GM18909 (cell line): Measurements from ENCODE around the gene HABP2.

Source experiments
- ATAC-seq: cut with Tn5 transposase; IDR thresholded peaks from one replicate; pipeline ENCODE4 v1.9.1; 2021; ENCODE audit warnings: mild to moderate bottlenecking; ENCODE audit not compliant: unreplicated experiment, poor library complexity

Gene HABP2

DNA sequence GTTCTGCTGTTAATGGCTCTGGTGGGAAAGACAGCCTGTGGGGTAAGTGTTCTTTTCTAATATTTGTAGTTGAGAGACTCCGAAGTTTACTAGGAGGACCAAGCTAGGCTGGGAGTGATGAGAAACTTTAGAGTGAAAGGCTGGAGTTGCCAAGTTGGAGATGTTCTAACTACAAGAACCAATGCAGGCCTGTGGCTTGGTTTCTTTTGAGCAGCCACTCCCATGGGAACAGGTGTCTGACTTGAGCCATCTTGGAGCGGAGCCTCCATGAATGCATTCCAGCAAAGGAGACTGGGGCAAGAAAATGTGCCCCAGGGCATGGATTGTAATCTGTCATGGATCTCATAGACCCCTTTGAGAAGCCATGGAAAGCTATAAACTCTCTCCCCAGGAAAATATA, 296 bp downstream of the HABP2 start:
- no peak for ATAC-seq

DNA sequence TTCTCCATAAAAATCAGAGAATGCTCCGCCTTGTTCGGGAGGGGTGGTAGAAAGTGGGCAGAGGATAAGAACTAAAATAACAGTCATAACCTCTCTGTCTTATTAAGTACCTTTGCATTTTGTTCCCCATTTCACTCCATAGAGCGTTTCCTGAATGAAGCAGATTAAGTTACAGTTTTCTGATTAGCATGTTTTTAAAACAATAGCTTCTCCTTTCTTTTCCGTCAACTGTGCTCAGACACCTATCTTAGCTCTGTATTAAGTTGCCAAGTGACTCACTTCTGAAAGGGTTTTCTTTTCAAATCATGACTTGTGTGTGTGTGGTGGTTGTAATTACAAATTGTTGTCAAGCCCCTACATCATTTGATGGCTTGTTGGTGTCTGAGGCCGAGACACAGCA, 1.4 kb downstream of the HABP2 start:
- no peak for ATAC-seq

DNA sequence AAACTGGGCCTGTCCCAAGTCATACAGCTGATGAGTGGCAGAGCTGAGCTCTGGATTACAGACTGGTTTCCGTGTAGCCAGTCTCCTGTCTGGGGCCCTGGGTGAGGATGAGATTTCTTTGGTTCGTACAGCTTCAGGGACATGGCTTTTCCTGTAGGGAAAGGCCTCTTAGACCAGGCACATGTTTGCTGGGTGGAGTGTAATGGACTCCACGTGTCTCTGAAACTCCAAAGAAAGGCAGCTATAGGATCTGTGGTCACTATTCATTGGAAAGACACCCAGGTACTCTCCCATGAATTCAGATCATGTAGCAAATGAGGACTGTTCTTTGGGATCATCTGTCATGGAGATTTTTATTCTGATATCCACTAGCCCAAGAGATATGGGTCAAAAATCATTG, 2.4 kb downstream of the HABP2 start:
- no peak for ATAC-seq

DNA sequence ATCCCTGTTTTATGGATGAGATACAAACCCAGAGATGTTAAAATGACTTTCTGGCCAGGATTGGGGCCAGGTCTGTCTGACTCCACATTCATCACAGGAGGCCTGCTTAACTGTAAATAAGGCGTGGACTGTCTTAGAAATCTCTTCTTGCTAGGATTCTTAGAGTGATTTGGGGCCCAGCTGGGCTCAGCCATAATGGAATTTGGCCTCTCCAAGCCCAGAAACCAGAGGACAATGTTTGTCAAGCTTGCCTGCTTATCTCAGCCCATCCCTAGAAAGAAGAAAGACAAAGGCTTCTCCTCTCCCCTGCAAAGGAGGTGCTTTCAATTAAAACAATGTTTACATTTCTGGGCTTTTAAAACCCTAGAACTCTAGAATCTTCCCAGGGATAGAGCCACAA, 2.9 kb downstream of the HABP2 start:
- no peak for ATAC-seq

DNA sequence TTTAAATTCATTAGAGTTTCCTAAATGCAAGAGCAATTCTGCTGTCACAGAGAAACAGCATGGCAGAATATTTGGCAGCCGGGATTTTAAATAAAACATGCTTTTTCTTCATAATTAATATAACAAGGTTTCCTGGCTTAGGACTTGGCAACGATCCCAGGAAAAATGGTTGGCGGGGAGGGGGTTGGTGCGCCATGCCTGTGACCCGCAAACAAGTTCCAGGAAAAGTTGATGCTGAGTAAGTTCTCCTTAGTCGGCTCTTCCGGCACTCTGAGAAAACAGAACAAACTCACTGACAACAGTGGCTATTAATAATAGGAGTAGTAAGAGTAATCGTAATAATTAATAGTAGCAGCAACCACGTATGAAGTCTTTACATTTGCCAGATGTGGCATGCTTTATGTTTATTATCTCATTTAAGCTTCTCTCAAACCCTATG, 4.6 kb downstream of the HABP2 start:
- no peak for ATAC-seq

DNA sequence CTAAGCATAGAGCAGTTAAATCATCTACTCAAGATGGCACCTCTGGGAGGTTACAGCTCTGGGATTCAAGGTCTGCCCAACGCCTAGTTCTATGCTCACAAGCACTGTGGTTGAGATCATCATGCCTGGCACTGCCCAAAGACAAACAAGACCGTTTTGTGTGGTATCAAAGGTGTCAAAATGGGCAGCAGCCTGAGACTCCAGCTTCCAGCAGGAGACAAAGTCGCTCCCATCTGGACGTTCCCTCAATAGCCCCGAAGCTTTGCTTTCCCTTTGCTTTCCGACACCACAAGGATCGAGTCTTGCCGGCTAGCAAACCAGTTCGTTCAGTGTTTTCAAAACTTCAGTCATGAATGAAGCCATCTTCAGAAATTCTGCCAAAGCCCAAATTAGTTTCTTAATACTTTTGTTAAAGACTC, 5.1 kb downstream of the HABP2 start:
- ATAC-seq, result no peak

DNA sequence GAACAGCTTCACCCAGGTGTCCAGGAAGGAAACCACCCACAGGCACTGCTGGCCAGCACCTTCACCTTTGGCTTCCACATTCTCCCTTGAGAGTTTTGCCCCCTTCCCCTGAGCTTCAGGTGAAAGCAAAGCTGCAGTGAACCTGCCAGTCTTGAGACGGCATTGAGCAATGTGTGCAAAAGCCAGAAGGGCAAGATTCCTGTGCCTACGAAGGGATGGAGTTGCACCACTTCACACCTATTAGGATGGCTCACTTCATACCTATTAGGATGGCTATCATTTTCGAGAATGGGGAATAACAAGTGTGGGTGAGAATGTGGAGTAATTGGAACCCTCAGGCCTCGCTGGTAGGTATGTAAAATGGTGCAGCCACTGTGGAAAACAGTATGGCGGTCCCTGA, 7.2 kb downstream of the HABP2 start:
- ATAC-seq, result no peak

DNA sequence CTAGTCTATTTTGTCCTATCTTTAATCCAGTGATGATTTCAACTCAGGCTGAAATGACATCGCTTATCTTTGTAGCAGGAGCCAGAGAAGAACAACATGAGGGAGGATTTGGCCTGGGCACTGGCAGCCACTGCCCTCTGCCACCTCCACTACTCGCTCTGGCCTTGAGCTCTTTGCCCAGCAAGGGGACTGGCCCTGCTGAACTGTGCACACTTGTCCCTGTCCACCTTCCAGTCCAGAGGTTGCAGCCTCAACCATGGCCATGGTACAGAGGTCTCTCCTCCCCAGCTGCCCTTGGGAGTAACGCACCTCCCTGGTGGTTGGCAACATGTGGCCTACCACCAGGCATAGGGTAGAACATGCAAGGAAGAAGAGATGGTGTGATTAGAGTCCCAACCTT, 8.4 kb downstream of the HABP2 start:
- no peak for ATAC-seq

DNA sequence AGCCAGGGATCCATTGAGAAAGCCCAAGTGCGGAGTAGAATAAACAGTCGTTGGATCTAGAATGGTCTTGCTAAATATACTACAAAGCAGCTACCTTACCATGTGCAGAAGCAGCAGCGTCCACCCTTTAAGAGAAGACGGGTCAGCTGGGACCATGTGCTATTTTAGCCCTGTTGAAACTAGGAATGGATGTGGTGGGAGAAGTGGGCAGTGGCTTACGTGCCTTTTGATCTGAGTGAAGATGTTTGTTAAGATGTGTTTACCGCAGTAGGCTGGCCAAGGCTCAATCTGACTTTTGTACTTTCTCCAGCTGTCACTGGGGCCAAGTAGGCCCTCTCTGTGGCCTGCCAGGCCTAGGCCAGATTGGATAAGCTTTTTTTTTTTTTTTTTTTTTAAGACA, 9.2 kb downstream of the HABP2 start:
- no peak for ATAC-seq

DNA sequence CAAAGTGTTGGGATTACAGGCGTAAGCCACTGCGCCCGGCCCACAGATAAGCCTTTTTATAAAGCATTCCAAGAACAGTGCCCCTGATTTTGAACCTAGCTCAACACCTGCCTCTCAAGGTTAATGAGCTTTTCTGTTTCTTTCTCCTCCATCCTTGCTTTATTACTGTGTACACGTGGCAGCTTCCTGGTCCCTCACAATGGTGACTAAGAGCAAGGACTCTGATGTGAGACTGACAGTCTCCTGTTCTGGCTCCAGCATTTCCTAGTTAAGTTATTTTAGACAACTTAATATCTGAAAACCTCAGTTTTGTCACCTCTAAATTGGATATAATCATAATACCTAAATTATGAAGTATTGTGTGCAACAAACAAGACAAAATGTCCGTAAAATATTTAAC, 9.9 kb downstream of the HABP2 start:
- no peak for ATAC-seq

DNA sequence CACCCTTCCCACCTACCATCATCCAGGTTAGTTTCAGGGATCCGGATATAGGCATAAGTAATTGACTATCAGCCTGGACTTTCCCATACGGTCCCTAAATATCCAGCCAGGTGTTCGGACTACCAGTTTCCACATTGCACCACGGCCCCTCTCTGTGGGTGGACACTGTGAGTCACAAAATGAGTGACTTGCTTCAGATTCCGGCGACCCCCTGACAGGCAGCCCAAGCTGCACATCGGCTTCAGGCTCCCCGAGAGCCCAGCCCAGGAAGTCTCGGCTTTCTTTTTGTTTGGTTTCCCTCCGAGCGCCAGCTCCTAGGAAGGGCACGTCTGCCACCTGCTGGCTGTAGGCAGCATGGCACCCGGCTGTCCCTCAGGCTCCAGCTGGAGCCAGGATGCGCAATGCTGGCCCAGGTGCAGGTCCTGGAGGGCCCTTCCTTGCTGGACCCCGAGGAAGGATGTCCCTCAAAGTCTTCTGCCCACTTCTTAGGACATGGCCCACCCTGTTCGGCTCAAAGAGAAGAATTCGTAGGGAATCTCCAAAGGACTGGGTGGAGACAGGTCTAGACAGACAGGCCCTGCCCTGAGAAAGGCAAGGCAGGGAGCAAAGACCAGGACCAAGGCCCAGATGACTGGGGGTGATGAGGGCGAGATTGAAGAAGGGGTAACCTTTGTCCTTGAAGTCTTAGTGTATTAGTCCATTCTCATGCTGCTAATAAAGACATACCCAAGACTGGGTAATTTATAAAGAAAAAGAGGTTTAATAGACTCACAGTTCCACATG, 10.6 kb downstream of the HABP2 start:
- ATAC-seq, result peak; percentile 95

DNA sequence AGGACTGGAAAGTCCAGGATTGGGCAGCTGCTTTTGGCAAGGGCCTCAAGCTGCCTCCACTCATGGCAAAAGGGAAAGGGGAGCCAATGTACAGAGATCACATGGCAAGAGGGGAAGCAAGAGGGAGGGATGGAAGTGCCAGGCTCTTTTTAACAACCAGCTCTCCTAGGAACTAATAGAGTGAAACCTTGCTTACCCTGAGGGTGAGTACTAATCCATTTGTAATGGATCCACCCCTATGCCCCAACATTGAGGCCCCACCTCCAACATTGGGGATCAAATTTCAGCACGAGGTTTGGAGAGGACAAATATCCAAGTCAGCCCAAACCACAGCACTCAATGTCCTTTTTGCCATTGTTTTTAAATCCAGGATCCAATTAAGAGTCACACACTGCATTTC, 12.5 kb downstream of the HABP2 start:
- ATAC-seq, result no peak

DNA sequence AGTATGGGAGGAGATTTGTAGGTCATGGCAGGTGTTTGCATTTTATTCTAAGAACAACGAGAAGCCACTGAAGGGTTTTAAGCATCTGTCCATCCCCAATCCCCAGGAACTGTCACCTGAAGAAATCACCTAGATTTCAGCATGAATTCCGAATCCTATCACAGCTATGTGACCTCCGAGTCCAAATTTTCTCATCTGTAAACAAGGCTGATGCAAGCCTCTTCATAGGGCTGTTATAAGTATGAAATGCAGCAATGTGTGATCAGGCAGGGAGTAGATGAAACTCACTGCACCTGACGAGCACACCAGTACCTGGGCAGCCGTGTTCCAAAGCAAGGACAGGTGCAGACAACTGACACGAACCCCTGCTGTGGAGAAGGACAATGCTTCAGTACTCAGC, 14.0 kb downstream of the HABP2 start:
- no peak for ATAC-seq

DNA sequence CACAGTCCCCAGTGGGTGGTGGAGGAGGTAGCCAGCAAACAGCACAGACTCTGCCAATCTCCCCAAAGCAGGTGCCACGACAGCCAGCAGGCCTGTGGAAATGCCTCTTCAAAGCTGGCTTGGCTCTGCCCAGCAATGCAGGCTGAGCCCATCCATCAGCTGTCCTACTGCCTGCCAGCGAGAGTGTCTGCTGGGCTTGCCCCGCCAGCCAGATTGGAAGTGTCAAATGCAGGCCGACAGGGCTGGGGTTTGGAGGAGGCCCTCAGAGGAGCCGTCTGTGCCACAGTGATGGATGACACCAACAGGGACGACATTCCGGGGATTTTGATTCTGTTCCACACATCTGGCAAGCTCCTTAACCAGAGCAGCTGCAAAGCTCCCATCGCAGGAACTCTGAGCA, 16.7 kb downstream of the HABP2 start:
- ATAC-seq, result no peak

DNA sequence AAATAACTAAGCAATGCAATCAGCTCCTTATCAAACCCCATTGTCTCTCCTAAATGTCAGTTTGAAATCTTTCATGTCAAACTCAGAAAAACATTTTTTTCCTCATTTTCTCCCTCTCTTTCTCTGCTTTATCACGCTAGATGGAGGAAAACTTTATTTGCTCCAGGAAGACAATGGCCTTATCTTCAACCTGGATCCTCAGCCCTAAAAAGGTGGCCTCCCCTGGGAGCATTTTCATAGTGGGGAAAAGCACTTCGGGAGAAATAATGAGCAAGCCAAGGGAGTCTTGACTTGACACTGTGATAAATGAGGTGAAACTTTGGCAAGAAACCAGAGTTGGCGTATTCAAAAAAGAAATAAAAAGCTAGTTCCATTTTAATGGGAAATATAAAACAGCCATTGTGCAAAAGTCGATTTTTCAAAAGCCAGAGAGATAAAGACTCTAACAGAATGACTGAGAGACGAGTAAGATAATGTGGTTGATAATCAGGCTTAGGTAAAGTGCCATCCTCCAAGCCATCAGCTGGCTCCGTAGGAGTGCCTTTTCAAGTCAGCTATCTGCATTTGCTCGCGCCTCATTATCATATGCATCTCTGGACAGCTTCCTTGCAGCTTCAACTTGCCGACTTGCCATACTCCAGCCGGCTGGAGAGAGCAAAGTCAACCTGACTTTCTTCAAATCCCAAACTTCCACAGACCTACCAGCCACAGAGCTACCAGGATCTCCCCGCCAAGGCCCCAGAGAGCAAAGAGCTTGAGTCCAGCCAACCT, 19.9 kb downstream of the HABP2 start:
- no peak for ATAC-seq

DNA sequence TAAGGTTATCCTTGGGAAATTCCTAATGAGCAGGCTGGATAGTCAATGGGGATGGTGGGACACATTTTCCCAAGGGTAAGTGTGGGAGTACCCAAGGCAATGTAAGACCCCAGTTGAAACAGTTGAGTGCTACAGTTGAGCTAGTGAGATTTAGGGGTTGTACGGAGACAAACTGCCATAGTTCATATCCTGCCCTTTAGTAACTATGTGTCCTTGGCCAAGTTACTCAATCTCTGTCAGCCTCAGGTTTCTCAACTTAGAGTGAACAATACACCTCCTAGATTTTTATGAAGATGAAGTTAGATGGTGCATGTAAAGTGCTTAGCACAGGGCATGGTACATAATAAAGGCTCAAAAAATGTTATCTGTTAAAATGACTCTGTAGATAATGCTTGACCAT, 20.5 kb downstream of the HABP2 start:
- ATAC-seq, result no peak

DNA sequence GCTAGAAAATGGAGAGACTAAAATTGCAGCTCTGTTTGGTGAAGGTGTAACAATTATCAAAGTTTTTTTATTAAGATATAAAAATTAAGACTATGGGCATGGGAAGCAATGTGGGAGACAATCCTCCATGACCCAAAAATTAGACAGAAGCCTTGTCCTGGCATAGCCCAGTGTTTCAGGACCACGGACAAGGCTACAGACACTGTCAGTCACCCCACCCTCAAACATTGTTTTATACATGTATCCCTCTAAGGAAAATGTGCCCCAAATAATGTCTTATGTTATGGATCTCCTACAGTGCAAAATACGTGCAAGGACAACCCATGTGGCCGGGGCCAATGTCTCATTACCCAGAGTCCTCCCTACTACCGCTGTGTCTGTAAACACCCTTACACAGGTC, 24.0 kb downstream of the HABP2 start:
- ATAC-seq, result no peak

DNA sequence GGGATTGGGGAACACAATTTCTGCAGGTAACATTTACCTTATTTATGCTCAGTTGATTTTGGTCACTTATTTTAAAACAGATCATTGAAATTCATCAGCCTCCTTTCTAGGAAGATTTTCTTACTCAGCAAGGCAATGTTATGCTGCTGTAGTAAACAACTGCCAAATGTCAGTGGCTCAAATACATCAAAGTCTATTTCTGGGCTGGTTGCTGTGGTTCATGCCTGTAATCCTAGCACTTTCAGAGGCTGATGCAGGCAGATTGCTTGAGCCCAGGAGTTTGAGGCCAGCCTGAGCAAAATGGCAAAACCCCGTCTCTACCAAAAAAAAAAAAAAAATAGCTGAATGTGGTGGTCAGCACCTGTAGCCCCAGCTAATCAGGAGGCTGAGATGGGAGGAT, 25.9 kb downstream of the HABP2 start:
- ATAC-seq, result no peak

DNA sequence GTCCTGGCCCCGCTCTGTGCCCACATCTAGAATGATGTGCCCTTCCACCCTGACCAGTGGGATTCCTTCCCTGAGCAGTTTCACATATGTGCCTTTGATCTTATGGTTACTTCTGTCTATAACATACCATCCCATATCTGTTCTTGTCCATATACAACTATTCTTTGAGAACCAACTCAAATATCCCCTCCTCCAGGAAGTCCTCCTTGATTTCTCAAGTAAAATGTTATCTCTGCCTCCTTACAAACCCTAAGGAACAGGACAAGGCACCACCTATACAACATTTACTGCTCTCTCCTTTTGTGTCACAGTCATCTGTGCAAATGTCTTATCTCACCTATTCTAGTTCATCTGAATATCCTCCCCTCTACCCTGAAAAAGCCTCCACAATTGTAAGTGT, 28.2 kb downstream of the HABP2 start:
- no peak for ATAC-seq

DNA sequence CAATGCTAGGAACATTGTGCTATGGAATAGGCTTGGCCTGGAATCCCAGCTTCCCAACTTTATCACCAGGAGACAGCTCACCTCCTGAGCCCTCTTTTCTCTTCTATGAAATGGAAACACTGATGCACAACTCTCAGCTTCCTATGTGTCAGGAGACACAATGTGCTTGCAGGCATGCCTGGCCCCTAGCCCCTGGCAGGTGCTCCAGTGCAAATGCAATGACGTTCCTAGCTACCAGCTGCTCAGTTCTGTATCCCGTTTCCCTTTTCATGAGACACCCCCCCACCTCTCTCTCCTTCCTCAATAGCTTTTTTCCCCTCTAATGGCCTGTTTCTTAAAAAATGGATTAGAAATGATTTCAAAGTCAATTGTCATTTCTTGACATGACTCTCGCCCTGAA, 30.7 kb downstream of the HABP2 start:
- no peak for ATAC-seq

DNA sequence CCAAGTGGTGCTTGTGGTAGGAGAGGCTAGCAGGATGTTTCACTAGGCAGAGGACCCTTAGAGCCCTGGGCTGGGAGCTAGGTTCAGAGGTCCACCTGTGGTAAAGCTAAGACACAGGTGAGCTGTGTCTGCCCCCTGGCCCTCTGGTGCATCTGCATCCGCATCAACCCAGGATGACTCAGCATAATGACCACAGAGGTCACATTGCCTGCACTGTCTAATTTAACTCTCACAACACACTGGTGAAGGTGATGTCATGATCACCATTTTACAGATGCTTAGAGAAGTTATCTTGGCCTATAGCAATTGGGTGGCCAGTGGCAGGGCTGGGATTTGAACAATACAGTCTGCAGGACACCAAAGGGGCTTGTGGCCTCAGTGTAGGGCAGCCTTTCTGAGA, 33.1 kb downstream of the HABP2 start:
- no peak for ATAC-seq

DNA sequence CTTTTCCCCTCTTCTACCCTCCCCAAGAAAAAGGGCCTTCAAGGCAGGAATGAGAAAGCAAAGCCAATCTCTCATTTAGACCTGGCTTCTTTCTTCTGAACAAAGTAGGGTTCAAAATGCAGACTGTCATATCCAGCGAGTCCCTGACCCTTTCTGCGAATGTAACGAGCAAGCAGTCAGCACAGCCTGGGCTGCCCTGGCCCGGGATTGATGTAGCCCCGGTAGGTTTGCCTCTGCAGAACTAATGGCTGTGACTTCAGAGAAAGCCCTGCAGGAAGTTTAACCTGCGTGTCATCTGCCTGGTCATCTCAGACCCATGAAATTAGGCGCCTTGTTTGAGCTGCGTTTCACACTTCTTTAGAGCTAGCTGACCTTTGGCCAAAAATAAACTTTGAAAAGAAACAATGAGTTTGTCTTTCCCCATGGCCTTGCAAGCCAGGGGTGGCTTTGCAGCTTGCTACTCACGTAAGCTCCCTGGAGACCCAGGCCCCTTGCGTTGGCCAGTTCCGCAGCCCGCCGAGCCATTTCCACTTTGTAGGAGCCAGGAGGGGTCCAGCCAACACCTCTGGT, 36.4 kb downstream of the HABP2 start:
- no peak for ATAC-seq
